ENCODE data around the gene CCDC136. TPM values are rescaled to one million over a fixed set of nuclear protein-coding genes. Genes with fewer than 3 reads are reported as not detected.

Gene CCDC136
- total and polyA plus RNA-seq, 8 donors: 2.5 to 87.1 (median 49.5) TPM

GRCh38 chr7:128868624-128869137, 76.9 kb downstream of the CCDC136 start:
- peaks cover 14 to 28% of the 10 kb centered on the region in 2 donors for H3K4me1 ChIP-seq
- ATAC-seq (peak; percentile 35), DNase-seq (no peak)
- intact Hi-C loops (cut with DNase I): no loop called here
- no peaks in the 10 kb centered on the region for H3K9me3 ChIP-seq
- peak overlapping the region; percentile 47 to 56 for H3K4me3 ChIP-seq
- H3K27ac ChIP-seq: no peak overlapping the region
- TF ChIP-seq CTCF (IDR thresholded peaks at IDR 0.05): no peak
- peaks cover 0 to 21% of the 10 kb centered on the region in 2 donors for H3K36me3 ChIP-seq
- H3K27me3 ChIP-seq: peaks cover 0 to 25% of the 10 kb centered on the region in 2 donors

- intact Hi-C loops (cut with DNase I): no loop called here
- Histone ChIP-seq H3K9me3 (no peaks in the 10 kb centered on the region), H3K36me3 (peaks cover 0 to 21% of the 10 kb centered on the region in 2 donors), H3K4me1 (peaks cover 8 to 22% of the 10 kb centered on the region in 2 donors), H3K27me3 (peaks cover 0 to 29% of the 10 kb centered on the region in 2 donors), H3K27ac (no peak overlapping the region), H3K4me3 (peak overlapping the region; percentile 47 to 56)
- ATAC-seq (peak; percentile 90), DNase-seq (peak in 2 of 4 donors; percentile 64 to 89)
- peak in 1 of 2 donors; percentile 10 for TF ChIP-seq CTCF (IDR thresholded peaks at IDR 0.05)
These were observed 77.6 kb downstream of the CCDC136 start for GRCh38 chr7:128869138-128869943.

GRCh38 chr7:128869944-128870285, 78.1 kb downstream of the CCDC136 start:
- TF ChIP-seq CTCF (IDR thresholded peaks at IDR 0.05): no peak
- intact Hi-C loops (cut with DNase I): no loop called here

GRCh38 chr7:128871050-128871449, 79.3 kb downstream of the CCDC136 start:
- Histone ChIP-seq H3K27ac (no peak overlapping the region), H3K4me1 (peaks cover 7 to 21% of the 10 kb centered on the region in 2 donors), H3K9me3 (no peaks in the 10 kb centered on the region), H3K36me3 (peaks cover 0 to 9% of the 10 kb centered on the region in 2 donors), H3K4me3 (no peak overlapping the region), H3K27me3 (peaks cover 0 to 31% of the 10 kb centered on the region in 2 donors)
- intact Hi-C loops (cut with DNase I): no loop called here
- no peak for DNase-seq
- ATAC-seq: no peak
- no peak for TF ChIP-seq CTCF (IDR thresholded peaks at IDR 0.05)

More at GRCh38 chr7:128869944-128870285, 78.1 kb downstream of the CCDC136 start:
- H3K4me1 ChIP-seq: peaks cover 7 to 21% of the 10 kb centered on the region in 2 donors
- peaks cover 0 to 21% of the 10 kb centered on the region in 2 donors for H3K36me3 ChIP-seq
- H3K9me3 ChIP-seq: no peaks in the 10 kb centered on the region
- DNase-seq: no peak
- ATAC-seq: no peak
- H3K27me3 ChIP-seq: peaks cover 0 to 31% of the 10 kb centered on the region in 2 donors
- no peak overlapping the region for H3K27ac ChIP-seq
- H3K4me3 ChIP-seq: peak overlapping the region; percentile 47 to 56

Other genes with a start within 250 kb of the CCDC136 start
- gene GARIN1A, start 119.7 kb upstream of the CCDC136 start, total RNA-seq: 1 to 10 TPM; 1.1 to 3.4 TPM
- gene GARIN1A, start 119.7 kb upstream of the CCDC136 start, polyA plus RNA-seq (ENCODE audit: insufficient read length in 6 of 6): 1 to 10 TPM; 2.0 to 4.1 (median 2.8) TPM
- 100 to 1,000 TPM; 177 to 239 TPM for gene CALU, start 52.6 kb upstream of the CCDC136 start, total RNA-seq
- 100 to 1,000 TPM; 182 to 236 (median 205) TPM for gene CALU, start 52.6 kb upstream of the CCDC136 start, polyA plus RNA-seq (ENCODE audit: insufficient read length in 6 of 6)
- gene OPN1SW, start 16.2 kb upstream of the CCDC136 start, total RNA-seq: not detected
- gene OPN1SW, start 16.2 kb upstream of the CCDC136 start, polyA plus RNA-seq (ENCODE audit: insufficient read length in 6 of 6): 1 to 10 TPM; 1.2 to 2.3 (median 1.7) TPM
- gene FLNC, start 38.4 kb downstream of the CCDC136 start, total RNA-seq: 10 to 100 TPM; 14.3 to 23.7 TPM
- gene FLNC, start 38.4 kb downstream of the CCDC136 start, polyA plus RNA-seq (ENCODE audit: insufficient read length in 6 of 6): 10 to 100 TPM; 15.7 to 34.7 (median 24.2) TPM
- gene ATP6V1F, start 70.9 kb downstream of the CCDC136 start, total RNA-seq: 100 to 1,000 TPM; 192 to 200 TPM
- gene ATP6V1F, start 70.9 kb downstream of the CCDC136 start, polyA plus RNA-seq (ENCODE audit: insufficient read length in 6 of 6): 100 to 1,000 TPM; 106 to 118 (median 108) TPM
- 1 to 10 TPM; 1.5 to 1.7 TPM for gene KCP, start 118.7 kb downstream of the CCDC136 start, total RNA-seq
- gene KCP, start 118.7 kb downstream of the CCDC136 start, polyA plus RNA-seq (ENCODE audit: insufficient read length in 6 of 6): 1 to 10 TPM; 5.9 to 9.8 (median 7.7) TPM
- gene IRF5, start 146.0 kb downstream of the CCDC136 start, total RNA-seq: 10 to 100 TPM; 18.2 to 35.5 TPM
- gene IRF5, start 146.0 kb downstream of the CCDC136 start, polyA plus RNA-seq (ENCODE audit: insufficient read length in 6 of 6): 1 to 10 TPM; 1.7 to 3.2 (median 2.0) TPM

Measured in left lung (tissue), 10 donors.